ENCODE results near the gene LSM2. TPM values are rescaled to one million over a fixed set of nuclear protein-coding genes. Genes with fewer than 3 reads are reported as not detected.
A peak's percentile ranks its signal among the peaks of the same experiment; 100 is the strongest.

Gene LSM2
- total RNA-seq, 1 donor from 2014 or later, result 89.0 TPM

DNA sequence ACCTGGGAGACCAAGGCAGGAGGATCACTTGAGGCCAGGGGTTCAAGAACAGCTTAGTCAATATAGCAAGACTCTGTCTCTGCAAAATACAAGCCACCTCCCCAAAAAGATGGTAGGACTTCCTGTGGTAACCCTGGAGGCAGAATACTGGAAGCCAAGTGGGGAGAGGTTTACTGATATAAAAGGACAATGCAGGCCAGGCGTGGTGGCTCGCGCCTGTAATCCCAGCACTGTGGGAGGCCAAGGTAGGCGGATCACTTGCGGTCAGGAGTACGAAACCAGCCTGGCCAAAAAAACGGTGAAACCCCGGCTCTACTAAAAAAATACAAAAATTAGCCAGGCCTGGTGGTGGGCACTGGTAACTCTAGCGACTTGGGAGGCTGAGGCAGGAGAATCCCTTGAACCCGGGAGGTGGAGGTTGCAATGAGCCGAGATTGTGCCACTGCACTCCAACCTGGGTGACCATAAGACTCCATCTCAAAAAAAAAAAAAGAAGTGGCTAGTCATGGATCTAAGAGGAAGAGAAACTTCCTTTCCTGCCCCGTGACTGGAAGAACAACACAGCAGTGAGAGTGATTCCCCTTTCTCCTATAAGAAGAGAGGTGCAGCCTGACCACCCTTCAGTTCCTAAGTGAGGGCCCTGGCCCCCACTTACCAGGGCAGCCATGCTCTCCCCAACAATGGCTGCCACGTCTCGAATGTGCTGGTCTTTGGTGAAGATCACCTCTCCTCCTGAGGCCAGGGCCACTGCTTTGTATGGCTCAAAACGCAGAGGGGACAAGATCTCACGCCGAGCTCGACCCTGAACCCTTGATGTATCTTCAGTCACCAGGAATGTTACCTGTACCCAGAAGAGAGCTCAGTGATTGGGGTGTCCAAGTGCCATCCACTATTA is 38.2 kb downstream of the LSM2 start:
- Histone ChIP-seq H3K36me3 (ENCODE audit: control insufficient read depth, insufficient read depth, low read length) (no peaks in the 10 kb centered on the region), H3K27me3 (ENCODE audit: control insufficient read depth, insufficient read depth, low read length) (no peaks in the 10 kb centered on the region), H3K4me3 (ENCODE audit: low read depth, low read length) (no peak overlapping the region)
- TF ChIP-seq, protein P1, sequence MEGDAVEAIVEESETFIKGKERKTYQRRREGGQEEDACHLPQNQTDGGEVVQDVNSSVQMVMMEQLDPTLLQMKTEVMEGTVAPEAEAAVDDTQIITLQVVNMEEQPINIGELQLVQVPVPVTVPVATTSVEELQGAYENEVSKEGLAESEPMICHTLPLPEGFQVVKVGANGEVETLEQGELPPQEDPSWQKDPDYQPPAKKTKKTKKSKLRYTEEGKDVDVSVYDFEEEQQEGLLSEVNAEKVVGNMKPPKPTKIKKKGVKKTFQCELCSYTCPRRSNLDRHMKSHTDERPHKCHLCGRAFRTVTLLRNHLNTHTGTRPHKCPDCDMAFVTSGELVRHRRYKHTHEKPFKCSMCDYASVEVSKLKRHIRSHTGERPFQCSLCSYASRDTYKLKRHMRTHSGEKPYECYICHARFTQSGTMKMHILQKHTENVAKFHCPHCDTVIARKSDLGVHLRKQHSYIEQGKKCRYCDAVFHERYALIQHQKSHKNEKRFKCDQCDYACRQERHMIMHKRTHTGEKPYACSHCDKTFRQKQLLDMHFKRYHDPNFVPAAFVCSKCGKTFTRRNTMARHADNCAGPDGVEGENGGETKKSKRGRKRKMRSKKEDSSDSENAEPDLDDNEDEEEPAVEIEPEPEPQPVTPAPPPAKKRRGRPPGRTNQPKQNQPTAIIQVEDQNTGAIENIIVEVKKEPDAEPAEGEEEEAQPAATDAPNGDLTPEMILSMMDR (IDR thresholded peaks at IDR 0.05; ENCODE audit: insufficient read depth, low read length, poor library complexity, severe bottlenecking), result no peak
- DNase-seq (ENCODE audit: low read depth), result no peak

DNA sequence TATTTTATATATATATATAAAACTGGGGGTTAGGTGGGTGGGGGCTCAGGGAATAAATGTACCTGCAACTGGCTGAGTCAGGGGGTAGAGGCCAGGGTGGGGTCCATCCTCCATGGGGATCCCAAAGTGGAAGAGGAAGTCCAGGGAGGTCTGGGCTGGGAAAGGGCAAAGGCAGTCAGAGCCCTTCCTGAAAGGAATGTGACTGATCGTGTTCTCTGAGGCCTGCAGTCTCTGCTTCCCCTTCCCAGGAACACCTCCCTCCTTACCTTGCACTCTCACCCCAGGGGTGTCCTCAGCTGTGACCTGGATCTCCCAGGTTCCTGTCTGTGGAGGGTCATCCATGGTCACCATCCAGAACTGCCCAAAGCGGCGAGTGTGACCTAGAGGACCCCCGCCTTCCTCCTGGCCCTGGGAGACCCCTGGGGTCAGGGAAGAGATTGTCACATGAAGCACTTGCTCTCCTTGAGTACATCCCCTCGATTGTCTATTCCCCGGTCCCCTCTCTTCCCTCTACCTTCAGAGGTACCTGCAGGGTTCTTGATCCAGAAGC is 39.6 kb downstream of the LSM2 start:
- no peak overlapping the region for H3K4me3 ChIP-seq (ENCODE audit: low read depth, low read length)
- no peaks in the 10 kb centered on the region for H3K36me3 ChIP-seq (ENCODE audit: control insufficient read depth, insufficient read depth, low read length)
- TF ChIP-seq, protein P1 (IDR thresholded peaks at IDR 0.05; ENCODE audit: insufficient read depth, low read length, poor library complexity, severe bottlenecking), result no peak
- no peak for DNase-seq (ENCODE audit: low read depth)
- H3K27me3 ChIP-seq (ENCODE audit: control insufficient read depth, insufficient read depth, low read length), result no peaks in the 10 kb centered on the region

DNA sequence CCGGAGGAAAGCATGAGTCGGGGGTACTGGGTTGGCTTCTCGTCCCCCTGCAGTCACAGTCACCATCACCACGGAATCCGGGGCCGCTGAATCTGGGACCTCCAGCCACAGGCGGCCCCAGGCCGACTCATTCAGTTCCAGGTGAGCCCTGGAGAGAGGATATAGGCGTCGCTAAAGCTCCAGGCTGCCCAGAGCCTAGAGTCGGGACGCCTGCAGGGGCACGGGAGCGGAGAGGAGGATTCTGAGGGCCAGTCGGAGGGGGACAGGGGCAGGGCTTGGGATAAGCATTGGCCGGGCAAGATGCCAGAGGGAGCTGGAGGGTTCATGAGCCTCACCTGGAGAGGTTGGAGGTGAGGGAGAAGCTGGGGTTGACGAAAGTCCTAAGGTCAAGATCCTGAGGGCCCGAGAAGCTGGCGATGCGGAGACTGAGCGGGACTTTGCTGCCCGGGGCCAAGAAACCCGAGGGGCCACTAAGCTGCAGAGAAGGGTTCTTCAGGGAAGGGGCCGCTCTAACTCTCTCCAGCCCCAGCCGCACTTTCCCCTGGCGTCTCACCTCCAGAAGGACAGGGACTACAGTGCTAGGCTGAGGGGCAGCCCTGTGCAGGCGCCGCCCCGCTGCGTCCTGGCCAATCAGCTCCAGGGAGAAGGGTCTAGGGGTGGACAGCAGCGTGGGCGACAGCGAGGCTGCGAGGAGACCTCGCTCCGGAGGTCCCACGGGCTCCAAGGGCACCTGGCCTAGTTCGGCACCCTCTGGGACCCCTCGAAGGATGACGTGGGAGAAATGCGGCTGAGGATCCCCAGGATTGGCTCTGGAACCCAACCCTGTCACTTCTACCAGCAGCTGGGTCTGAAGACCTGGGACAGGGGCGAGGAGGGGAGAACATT is 40.6 kb downstream of the LSM2 start:
- H3K27me3 ChIP-seq (ENCODE audit: control insufficient read depth, insufficient read depth, low read length), result no peaks in the 10 kb centered on the region
- H3K36me3 ChIP-seq (ENCODE audit: control insufficient read depth, insufficient read depth, low read length), result no peaks in the 10 kb centered on the region
- peak overlapping the region; percentile 14 for H3K4me3 ChIP-seq (ENCODE audit: low read depth, low read length)
- TF ChIP-seq, protein P1 (IDR thresholded peaks at IDR 0.05; ENCODE audit: insufficient read depth, low read length, poor library complexity, severe bottlenecking), result no peak
- DNase-seq (ENCODE audit: low read depth), result no peak

DNA sequence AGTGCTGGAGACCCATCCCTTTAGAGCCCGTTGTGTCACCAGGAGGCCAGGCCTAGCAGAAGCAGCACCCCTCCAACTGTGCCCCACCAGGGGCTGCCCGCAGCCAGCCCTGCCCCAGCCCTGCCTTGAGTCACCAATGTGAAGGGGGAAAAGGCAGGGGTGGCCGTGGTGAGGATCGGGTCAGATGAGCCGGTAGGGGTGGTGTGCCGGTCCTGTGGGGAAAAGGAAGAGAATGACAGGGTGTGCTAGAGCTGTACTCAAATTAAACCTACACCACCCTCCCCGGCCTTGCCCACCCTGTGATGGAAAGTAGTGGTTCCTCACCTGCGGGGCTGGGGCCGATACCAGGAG is 41.2 kb downstream of the LSM2 start:
- Histone ChIP-seq H3K36me3 (ENCODE audit: control insufficient read depth, insufficient read depth, low read length) (no peaks in the 10 kb centered on the region), H3K4me3 (ENCODE audit: low read depth, low read length) (no peak overlapping the region), H3K27me3 (ENCODE audit: control insufficient read depth, insufficient read depth, low read length) (no peaks in the 10 kb centered on the region)
- TF ChIP-seq, protein P1 (IDR thresholded peaks at IDR 0.05; ENCODE audit: insufficient read depth, low read length, poor library complexity, severe bottlenecking), result no peak
- no peak for DNase-seq (ENCODE audit: low read depth)

DNA sequence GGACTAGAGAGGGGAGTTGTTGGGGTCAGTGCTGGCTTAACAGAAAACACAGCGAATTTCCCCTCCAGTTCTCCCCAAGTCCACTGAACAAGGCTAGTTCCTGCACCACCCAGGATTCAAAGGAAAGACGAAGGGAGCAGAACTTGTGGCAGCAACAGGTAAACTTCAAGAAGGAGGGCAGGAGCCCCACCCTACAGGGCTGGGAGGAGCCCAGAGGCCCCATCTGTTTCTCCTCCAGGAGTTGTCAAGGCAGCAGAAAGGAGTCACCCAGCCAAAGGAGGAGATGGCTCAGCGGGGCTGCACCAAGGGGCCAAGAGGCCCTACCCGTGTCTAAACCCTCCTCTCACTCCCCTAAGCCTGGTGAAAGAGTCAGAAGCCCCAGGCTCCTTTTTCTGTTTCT is 42.6 kb downstream of the LSM2 start:
- Histone ChIP-seq H3K4me3 (ENCODE audit: low read depth, low read length) (no peak overlapping the region), H3K36me3 (ENCODE audit: control insufficient read depth, insufficient read depth, low read length) (no peaks in the 10 kb centered on the region), H3K27me3 (ENCODE audit: control insufficient read depth, insufficient read depth, low read length) (no peaks in the 10 kb centered on the region)
- no peak for DNase-seq (ENCODE audit: low read depth)
- TF ChIP-seq, protein P1 (IDR thresholded peaks at IDR 0.05; ENCODE audit: insufficient read depth, low read length, poor library complexity, severe bottlenecking), result no peak

All from kidney epithelial cell (primary cell).